HFF-Myc (cell line): ENCODE data around the gene VPS25.

Experiments used
- DNase-seq: peaks from one replicate; pipeline ENCODE4 v3.0.0-alpha.2; 2011; ENCODE audit warnings: low read depth; ENCODE audit errors: extremely low read depth
- H3K4me3 ChIP-seq: replicated peaks from 2 replicates; pipeline ENCODE4 v1.5.1; 2011; ENCODE audit warnings: low read depth, mild to moderate bottlenecking, control low read depth, low read length
- TF ChIP-seq, protein P1 (sequence below): IDR thresholded peaks from 2 replicates; pipeline ENCODE4 v1.5.1; 2012; ENCODE audit warnings: mild to moderate bottlenecking, low read depth, low read length, control low read depth; ENCODE audit errors: missing control alignments

VPS25 gene

DNA sequence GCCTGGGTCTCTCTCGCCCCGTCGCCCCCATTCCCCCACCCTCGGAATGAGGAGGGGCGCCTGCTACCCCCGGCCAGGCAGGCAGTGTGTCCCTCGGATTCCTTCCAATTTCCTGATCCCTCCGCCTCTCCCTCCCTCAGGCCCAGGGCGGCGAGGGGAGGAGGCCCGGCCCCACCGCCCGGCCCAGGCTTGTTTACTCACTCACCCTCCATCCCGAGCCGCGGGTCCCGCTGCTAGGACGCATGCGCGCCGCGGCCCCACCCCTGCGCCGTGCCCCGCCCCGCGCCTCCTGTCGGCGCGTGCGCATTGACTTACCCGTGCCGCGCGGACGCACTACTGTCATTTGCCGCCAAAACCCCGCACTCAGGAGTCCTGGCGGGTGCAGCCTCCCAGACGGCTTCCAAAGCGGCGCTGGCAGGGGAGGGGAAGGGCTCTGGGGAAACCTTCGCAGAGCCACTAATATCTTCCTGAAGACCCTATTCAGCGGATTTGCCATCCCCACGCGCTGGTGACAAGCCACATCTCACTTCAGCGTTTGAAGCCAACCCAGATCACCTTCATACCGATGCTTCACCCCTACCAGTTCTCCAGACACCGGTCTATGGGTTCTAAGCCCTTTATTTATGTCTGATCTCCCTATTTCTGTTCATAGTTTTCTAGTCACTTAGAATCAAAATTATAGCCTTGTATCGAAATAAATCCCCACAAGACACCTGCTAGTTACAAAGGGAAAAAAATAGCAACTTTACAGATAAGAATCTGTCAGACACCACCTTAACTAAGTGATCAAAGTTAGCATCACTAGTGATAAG is 28.2 kb upstream of the VPS25 start, which contains the start of gene EZH1:
Gene EZH1, minus strand, starts transcription at position 235 of the 812 bp plus-strand sequence. CDS start 16,099 bp downstream, outside the sequence.
- TF ChIP-seq, protein P1, sequence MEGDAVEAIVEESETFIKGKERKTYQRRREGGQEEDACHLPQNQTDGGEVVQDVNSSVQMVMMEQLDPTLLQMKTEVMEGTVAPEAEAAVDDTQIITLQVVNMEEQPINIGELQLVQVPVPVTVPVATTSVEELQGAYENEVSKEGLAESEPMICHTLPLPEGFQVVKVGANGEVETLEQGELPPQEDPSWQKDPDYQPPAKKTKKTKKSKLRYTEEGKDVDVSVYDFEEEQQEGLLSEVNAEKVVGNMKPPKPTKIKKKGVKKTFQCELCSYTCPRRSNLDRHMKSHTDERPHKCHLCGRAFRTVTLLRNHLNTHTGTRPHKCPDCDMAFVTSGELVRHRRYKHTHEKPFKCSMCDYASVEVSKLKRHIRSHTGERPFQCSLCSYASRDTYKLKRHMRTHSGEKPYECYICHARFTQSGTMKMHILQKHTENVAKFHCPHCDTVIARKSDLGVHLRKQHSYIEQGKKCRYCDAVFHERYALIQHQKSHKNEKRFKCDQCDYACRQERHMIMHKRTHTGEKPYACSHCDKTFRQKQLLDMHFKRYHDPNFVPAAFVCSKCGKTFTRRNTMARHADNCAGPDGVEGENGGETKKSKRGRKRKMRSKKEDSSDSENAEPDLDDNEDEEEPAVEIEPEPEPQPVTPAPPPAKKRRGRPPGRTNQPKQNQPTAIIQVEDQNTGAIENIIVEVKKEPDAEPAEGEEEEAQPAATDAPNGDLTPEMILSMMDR, result no peak
- peak within 1 kb of the TSS; percentile 72 for H3K4me3 ChIP-seq
- peak; percentile 64 for DNase-seq

DNA sequence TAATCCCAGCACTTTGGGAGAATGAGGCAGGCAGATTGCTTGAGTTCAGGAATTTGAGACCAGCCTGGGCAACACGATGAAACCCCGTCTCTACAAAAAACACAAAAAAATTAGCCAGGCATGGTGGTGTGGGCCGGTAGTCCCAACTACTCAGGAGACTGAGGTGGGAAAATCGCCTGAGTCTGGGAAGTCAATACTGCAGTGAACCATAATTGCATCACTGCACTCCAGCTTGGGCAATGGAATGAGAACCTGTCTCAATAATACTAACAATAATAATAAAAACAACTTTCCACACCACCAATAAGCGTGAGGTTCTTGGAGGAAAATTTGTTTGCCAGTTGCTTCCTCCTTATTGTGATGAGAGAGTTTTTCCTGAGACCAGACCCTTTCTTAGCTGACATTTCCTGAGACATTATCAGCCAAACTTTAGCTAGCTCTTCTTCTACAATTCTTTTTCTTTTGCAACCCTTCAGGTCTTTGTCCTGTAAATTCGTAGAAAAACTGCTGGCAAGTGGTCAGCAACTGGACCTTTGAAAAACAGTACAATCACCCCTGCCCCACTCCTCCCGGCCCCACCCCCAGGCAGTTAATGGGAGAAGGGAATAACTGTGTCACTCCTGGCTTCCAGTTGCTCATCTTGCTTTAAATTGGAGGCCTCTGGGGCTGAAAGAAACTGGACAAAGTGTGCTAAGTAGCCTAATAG is 24.9 kb upstream of the VPS25 start:
- no peak for DNase-seq
- TF ChIP-seq, protein P1, result no peak
- no peak overlapping the region for H3K4me3 ChIP-seq

DNA sequence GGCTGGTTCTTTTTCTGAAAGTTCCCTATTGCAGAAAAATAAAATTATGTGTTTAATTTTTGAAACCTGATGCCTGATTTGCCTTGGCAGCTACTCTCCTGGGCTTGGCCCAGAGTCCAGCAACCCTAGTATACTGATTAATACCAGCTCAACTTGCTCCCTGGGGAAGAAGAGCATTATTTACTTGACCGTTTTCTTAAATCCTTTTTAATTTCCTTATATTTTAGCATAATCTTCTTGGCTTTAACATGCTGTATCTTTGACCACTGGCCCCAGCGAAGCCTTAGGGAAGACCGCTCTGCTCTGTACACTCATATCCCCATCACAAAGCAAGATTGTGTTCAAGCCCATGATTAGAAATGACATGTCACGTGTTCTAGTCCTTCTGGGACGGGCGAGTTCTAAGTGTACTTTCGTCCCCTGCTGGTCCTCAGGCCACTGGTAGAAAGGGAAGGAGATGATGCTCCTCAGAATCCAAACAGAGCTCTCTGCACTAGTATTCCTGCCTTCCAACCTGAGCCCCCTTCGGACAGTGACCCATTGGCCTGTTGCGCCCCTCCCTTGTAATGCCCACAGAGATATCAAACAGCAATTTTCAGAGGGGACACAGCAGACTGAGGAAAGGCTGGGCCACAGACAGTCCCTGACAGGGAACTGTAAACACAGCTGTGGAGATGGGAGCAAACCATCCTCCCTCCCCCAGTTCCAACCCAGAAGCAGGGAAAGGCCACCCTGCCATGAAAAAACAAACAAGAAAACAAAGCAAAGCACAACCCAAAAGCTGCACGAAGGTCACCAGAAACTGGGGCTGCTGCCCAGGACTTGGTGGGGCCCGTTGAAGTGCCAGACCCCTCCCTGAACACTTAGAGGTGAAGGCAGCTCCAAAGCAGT is 24.1 kb upstream of the VPS25 start:
- TF ChIP-seq, protein P1, result no peak
- no peak overlapping the region for H3K4me3 ChIP-seq
- no peak for DNase-seq

DNA sequence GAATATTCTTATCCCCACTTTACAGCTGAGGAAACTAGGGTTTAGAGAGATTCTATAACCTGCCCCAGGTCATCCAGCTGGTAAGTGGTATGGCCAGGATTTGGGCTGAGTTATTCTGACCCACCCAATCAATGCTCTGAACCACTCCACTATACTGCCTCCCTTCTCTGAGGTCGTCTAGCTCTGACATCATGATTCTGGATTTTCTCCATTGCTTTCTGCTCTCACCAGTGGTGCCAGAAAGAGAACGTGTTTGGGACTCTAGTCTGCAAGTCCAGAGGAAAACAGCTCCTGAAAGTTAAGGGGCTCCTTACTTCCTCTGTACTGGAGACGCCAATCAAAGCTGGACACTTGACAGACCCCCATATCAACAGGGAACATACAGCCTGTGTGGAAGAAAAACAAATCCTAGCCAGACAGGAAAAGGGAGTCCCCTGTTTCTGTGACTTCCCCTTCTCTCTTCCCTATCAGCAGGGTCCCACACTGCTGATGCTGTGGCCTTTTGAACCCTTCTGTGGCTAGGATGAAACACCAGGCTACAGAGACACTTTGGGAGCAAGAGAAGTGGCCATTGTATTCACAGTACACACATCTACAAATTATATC is 22.4 kb upstream of the VPS25 start:
- no peak overlapping the region for H3K4me3 ChIP-seq
- TF ChIP-seq, protein P1, result no peak
- DNase-seq, result no peak

DNA sequence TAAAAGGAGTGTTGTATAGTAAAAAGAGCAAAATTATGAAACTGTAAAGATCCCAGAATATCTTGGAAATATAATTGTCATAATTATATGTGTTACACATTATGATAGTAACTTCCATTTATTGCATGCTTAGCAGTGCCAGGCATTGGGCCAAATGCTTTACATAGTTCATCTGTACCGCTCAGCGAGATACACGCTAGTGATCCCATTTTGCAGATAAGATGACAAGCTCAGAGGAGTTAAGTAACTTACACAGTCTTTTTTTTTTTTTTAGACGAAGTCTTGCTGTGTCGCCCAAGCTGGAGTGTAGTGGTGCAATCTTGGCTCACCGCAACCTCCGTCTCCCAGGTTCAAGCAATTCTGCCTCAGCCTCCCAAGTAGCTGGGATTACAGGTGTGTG is 21.6 kb upstream of the VPS25 start:
- no peak overlapping the region for H3K4me3 ChIP-seq
- TF ChIP-seq, protein P1, result no peak
- no peak for DNase-seq

DNA sequence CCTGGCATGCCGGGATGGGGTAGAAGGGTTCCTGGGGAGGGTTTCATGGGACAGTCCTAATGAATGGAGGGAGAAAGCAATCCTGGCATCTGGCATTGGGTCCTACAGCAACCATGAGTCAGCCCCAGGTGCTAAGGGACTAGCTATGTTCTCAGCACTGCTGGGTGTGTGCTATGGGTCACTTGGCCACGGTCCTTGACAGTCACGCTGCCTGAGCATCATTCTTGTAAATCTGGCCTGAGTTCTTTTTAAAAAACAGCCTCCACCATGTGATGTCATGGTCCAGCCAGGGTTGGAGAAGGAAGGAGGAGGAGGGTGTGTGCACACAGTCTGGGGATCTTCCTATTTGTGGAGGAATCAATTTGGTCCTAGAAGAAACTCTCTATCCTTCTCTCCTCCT is 18.5 kb upstream of the VPS25 start:
- no peak overlapping the region for H3K4me3 ChIP-seq
- TF ChIP-seq, protein P1, result no peak
- no peak for DNase-seq
